ENCODE data around the gene SHH.

- TF ChIP-seq CTCF (IDR thresholded peaks at IDR 0.05; ENCODE audit: low read depth, low read length, poor library complexity, severe bottlenecking) (no peak), EZH2phosphoT487 (IDR thresholded peaks at IDR 0.05; ENCODE audit: borderline replicate concordance, low read length) (no peak)
Observed at GRCh38 chr7:155813546-155814315, 1.5 kb upstream of the SHH start.
